Measurements from ENCODE around the gene MMP11.

Gene MMP11

DNA sequence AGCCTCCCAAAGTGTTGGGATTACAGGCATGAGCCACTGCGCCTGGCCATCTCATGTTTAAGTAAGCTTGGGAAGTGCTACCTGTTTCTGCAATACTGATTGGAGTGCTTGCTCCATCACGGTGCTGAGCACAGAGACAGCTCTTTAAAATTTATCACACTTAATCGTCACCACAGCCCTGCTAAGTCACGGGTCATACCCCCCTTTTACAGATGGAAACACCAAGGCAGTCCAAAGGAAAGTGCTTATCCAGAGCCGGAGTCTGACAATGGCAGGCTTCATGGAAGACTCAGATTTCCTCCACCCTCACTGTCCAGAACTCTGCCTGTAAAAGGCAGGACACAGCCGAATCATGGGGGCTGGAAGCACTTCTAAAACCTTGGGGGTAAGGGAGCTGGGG lies 12.6 kb upstream of the MMP11 start:
- no peak for DNase-seq

DNA sequence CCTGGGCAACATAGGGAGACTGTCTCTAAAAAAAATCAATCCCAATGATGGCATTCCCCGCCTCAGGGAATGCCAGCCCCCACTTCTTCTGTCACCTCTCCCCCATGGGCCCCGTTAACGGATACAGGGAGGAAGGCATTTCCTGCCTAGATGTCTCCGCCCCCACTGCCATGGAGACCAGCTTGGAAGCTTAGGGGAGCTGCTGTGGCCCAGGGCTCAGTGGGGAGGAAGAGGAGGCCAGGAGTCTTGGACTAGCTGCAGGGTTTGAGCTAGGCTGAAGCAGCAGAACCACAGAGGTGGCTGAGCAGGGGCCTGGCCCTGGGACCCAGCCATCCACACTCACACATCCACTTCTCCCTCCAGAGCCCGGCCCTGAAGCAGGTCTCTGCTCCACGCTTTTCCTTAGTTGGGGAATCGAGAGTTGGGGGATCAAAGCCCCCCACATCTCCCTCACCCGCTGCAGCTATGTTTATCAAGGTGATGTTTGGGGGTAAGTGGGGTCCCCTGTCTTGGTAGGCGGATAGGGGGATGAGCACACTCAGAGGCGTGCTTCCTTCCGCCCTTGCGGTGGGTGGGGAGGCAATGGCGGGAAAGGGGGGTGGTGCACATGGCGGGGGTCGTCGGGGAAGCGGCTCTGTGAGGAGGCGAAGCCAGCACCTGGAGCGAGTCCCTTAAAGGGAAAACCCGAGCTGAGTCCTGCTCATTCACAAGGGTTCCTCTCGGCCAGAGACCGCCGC lies 9.6 kb upstream of the MMP11 start, which contains the start of gene C22orf15:
Gene C22orf15 (plus strand): TSS at position 149 of the 737 bp plus-strand sequence. CDS start 317 bp downstream, at position 466.
- no peak for DNase-seq

DNA sequence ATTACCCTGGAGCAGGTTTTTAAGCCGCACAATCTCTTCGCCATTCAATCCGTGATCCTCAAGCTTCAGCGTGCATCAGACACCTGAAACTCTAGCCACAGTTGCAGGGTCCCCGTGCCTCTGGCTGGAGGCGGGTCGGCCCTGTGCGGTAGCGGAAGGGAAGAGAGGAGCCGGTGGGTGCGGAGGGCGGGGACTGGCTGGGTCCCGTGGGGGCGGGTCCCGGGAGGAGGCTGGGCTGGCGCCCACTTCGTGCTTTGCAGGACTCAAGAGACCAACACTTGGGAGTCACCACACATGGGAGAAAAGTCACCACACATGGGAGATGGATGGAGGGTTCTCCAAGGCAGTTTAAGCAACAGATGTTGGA lies 9.1 kb upstream of the MMP11 start:
- DNase-seq = no peak

GRCh38 chr22:23763954-23764353 lies 8.7 kb upstream of the MMP11 start:
- DNase-seq = no peak

DNA sequence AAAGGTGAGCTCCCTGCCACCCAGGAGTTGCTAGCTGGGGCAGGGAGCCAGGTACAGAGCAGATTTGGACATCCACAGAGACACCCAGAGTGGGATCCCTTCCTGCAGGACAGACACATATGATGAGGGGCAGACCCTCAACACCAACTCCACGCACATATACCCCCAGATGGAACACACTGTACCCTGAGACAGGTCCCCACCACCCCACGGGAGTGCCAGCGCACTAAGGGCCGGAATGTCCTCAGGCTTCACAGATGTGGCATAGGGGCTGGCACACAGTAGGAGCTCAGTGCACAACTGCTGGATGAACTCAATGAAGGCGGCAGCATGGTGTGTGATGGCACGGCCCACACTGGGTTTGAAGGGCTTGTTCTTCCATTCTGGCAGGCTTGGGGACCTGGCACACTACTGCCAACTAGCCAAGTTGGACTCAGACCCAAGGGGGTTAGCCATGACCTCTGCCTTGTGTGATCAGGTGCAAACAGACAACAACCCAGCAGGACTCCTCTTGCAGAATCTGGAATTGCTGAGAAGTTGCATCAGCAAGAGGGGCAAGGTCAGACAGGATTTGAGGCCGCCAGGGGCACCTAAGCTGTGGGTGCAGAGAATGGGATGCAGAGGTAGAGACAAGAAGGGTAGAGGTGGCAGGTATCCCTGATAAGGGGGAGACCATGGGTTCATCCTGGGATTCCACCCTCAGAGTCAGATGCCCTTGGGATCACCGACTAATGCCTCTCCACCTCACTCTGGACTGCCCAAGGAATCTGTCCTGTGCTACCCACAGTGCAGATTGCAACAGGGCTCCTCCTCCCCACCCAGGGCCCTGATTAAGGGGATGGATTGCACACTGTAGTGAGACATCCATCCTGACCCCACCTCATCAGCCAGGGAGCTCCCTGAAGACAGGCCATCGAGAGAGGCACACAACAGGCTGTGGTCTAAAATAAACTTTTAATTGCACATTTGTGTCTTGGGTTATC lies 7.5 kb upstream of the MMP11 start:
- no peak for DNase-seq

DNA sequence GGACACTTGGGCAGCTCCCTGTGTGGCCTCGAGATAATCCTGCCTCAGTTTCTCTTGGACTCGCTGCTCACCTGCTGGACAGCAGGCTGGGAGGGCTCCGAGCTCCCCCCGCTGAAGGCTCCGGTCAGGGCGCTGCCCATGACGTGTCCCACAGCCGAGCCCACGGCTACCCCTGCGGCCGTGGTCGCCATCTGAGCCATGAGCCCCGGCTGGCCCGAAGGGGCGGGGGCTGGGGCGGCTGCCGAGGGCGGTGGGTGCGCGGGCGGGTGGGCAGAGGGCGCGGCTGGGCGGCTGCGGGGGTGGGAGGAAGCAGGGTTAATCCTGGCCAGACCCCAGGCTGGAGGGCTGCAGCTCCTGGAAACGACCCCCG lies 5.4 kb upstream of the MMP11 start:
- no peak for DNase-seq

DNA sequence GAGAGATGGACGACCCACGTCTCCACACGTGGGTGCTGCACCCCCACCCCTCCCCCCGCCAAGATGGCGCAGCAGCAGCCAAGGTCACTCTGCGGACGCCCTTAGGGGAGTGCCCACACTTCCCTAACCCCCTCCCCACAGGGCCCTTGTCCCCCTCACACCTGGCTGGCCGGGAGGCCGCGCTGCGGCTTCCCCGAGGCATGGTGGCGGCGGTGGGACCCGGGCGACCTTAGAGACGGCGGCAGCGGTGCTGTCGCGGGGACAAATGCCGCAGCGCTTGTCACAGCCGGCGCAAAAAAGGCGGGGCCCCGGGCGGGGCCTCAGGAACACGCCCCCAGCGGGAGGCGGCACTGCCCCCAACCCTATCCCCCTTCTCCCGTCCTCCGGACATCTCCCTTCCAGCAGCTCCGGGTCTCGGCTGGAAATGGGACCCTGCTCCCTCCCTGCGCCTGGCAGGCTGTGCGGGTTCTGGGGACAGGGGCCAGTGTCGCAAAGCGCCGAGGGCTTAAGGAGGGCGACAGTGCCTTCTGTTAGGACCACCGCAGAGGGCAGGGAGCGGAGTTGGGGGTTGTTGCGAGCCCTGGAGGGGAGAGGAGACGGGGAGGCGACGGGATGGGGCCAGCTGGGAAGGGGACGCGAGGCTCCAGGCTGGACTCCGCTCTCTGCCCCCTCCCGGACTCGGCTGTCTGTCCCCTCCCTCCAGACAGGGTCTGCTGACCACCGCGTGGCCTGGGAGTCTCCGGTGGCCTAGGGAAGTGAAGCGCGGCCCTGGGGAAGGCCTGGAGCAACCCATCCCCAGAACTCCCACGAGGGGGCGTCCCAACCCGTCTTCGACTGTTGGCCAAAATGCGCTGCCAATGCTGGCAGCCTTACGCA lies 4.7 kb upstream of the MMP11 start, which contains the start of gene CHCHD10:
Gene CHCHD10 (minus strand): TSS at position 300 of the 876 bp plus-strand sequence. CDS start 98 bp downstream, at position 202.
- DNase-seq = peak; percentile 40

GRCh38 chr22:23769321-23769965 lies 3.2 kb upstream of the MMP11 start:
- no peak for DNase-seq

- DNase-seq = no peak
Measured at GRCh38 chr22:23772315-23772648, 367 bp upstream of the MMP11 start.

DNA sequence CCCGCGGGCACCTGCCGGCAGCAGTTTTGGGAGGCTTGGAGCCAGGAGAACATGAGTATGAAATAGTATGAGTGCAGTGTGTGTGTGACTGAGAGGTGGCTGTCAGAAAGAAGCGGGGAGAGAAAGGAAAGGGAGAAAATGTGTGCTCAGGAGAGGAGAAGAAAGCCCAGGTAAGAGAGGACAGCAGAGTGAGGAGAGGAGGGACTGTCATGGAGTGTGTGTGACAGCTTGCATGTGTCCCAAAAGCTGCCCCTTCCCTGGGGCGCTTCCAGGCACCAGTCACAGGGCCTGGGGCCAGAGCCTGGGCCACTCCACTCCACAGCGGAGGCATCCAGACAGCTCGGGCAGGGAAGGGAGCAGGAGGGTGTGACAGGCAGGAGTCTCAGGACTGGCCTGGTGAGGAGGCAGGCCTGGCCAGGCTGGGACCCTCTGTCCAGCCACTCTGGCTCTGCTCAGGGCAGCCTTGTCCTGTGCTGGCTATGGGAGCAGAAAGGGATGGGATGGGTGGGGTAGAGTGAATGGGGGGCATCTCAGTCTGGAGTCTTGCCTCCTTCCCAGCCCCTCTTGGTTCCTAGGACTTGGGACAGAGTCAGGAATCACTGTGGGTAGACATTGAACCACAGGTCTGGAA lies 949 bp downstream of the MMP11 start:
- no peak for DNase-seq

DNA sequence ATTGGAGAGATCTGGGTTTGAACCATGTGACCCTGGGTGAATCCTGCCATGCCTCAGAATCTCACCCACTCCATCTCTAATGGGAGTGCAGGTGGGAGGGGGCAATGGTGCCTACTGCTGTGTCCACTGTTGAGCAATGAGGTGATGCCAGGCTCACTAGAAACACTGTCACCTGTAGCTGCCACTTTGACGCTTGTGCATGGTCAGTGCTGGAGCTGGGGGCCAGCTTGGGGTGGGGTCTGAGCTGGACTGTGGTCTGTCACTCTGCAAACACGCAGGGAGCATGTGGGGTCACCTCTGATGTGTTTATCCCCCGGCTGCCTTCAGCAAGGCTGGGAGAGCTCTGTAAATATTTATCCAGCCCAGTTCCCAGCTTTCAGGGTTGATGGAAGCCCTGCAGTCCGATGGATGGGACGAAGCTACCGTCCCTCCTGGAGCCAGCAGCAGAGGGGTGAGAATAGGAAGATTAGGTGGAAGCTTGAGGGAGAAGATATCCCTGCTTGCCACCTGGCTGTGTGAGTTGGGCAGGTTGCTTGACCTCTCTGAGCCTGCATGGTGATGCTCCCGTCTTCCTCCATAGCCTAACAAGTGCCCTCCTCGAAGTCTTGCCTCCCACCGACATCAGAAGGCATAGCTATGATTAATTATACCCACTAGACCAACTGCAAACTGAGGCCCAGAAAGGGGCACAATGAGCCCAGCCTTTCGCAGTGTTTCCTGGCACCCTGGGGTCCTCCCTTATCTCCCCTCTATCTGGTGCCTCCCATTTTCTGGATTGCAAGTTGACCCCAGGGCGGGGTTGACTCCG lies 1.7 kb downstream of the MMP11 start:
- DNase-seq = no peak

GRCh38 chr22:23774922-23775436 lies 2.3 kb downstream of the MMP11 start:
- DNase-seq = no peak

DNA sequence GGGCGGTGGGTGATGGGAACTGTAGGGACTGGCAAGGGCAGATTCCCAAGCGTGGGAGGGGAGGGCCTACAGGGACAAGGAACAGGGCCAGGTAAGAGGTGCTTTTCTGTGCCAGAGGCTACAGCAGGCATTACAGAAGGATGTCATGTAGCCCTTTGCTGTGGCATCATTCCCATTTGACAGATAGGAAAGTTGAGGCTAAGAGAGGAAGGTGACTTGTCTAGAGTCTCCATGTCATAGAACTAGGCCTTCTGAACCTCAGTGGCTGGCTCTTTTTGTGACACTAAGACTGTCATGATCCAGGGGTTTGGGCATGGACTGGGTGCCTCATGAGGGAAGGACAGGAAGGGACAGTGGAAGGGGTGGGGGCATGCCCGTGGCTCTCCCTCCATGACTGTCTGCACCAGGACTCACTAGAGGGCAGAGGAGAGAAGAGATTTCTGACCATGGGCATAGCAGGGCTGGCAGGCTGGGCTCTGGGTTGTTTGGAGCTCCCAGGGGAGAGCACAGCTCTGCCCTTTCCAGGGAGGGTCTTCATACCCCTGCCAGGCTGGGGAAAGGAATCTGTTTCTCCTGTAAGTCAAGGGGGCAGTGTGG lies 3.2 kb downstream of the MMP11 start:
- no peak for DNase-seq

GRCh38 chr22:23777776-23778576 lies 5.3 kb downstream of the MMP11 start:
- no peak for DNase-seq

- DNase-seq = no peak
Measured at GRCh38 chr22:23778577-23778900, 5.9 kb downstream of the MMP11 start.

- DNase-seq = no peak
Measured at GRCh38 chr22:23779083-23779482, 6.4 kb downstream of the MMP11 start.

DNA sequence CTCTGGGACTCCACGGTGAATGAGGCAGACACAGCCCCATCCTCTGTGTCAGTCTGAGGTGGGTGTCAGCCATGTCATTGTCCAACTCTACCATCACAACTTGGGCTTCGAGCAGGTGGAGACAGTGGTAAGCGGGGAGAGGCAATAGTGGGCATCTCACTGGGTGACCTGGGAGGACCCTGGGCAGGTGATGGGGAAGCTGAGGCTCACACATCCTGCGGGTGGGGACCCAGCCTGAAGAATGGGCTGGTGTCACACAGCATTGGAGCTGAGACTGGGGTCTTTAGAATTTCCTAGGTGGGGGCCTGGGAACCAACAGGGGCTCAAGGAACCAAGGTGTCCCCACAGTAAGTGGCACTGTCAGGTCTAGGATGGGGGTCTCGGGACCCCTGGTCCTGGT lies 7.1 kb downstream of the MMP11 start:
- DNase-seq = no peak

GRCh38 chr22:23780146-23780748 lies 7.6 kb downstream of the MMP11 start:
- no peak for DNase-seq

DNA sequence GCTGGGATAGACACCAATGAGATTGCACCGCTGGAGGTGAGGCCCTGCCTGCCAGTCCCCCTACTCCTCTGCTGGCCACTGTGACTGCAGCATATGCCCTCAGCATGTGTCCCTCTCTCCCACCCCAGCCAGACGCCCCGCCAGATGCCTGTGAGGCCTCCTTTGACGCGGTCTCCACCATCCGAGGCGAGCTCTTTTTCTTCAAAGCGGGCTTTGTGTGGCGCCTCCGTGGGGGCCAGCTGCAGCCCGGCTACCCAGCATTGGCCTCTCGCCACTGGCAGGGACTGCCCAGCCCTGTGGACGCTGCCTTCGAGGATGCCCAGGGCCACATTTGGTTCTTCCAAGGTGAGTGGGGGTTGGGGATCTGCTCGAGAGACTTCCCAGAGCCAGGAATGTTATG lies 8.4 kb downstream of the MMP11 start:
- no peak for DNase-seq
